ENCODE data around the gene RTN3.
"Not testable (repeated sequence)": the region's sequence is repeated elsewhere in the genome, so short reads cannot be mapped to it uniquely, and the experiment has no call there.

RTN3 gene

GRCh38 chr11:63769714-63770455 lies 88.6 kb downstream of the RTN3 start:
- DNase-seq: no peak

GRCh38 chr11:63770763-63771162 lies 89.5 kb downstream of the RTN3 start:
- no peak for DNase-seq

GRCh38 chr11:63771741-63772318 lies 90.5 kb downstream of the RTN3 start:
- not testable (repeated sequence) for DNase-seq

GRCh38 chr11:63775191-63775590 lies 93.9 kb downstream of the RTN3 start:
- no peak for DNase-seq

- DNase-seq: no peak
Measured at GRCh38 chr11:63779039-63779438, 97.7 kb downstream of the RTN3 start.

GRCh38 chr11:63782749-63783148 lies 101.4 kb downstream of the RTN3 start:
- DNase-seq: no peak

- no peak for DNase-seq
Measured at GRCh38 chr11:63783925-63784592, 102.8 kb downstream of the RTN3 start.

GRCh38 chr11:63785823-63786222 lies 104.5 kb downstream of the RTN3 start:
- DNase-seq: no peak

- no peak for DNase-seq
Measured at GRCh38 chr11:63791495-63792167, 110.3 kb downstream of the RTN3 start.

GRCh38 chr11:63793161-63793560 lies 111.9 kb downstream of the RTN3 start:
- no peak for DNase-seq

GRCh38 chr11:63795066-63795465 lies 113.8 kb downstream of the RTN3 start:
- no peak for DNase-seq

- DNase-seq: no peak
Measured at GRCh38 chr11:63800921-63801320, 119.6 kb downstream of the RTN3 start.

GRCh38 chr11:63802637-63803414 lies 121.5 kb downstream of the RTN3 start:
- DNase-seq: no peak

GRCh38 chr11:63804259-63804658 lies 123.0 kb downstream of the RTN3 start:
- no peak for DNase-seq

- DNase-seq: no peak
Measured at GRCh38 chr11:63805844-63806415, 124.6 kb downstream of the RTN3 start.

All from effector CD4-positive, alpha-beta T cell (primary cell).